GM12892 (cell line): ENCODE data around the gene GSK3B.

ENCODE experiments used
- DNase-seq: peaks from one replicate; pipeline ENCODE4 v3.0.0; 2011; ENCODE audit not compliant: insufficient read length
- FAIRE-seq: peaks from 2 replicates; lab custom pipeline; 2011; peaks lifted over from hg19 to GRCh38; lab: Jason Lieb, UNC
- POLR2A ChIP-seq: IDR thresholded peaks from 2 replicates; pipeline ENCODE4 v1.6.1; 2011; ENCODE audit warnings: low read depth, low read length, control low read depth
- POLR2AphosphoS5 ChIP-seq: IDR thresholded peaks from 2 replicates; pipeline ENCODE4 v1.6.1; 2011; ENCODE audit warnings: low read depth, low read length, control low read depth
- TAF1 ChIP-seq: IDR thresholded peaks from 2 replicates; pipeline ENCODE4 v1.6.1; 2011; ENCODE audit warnings: low read depth, mild to moderate bottlenecking, control low read depth, low read length, borderline replicate concordance

GSK3B gene

DNA sequence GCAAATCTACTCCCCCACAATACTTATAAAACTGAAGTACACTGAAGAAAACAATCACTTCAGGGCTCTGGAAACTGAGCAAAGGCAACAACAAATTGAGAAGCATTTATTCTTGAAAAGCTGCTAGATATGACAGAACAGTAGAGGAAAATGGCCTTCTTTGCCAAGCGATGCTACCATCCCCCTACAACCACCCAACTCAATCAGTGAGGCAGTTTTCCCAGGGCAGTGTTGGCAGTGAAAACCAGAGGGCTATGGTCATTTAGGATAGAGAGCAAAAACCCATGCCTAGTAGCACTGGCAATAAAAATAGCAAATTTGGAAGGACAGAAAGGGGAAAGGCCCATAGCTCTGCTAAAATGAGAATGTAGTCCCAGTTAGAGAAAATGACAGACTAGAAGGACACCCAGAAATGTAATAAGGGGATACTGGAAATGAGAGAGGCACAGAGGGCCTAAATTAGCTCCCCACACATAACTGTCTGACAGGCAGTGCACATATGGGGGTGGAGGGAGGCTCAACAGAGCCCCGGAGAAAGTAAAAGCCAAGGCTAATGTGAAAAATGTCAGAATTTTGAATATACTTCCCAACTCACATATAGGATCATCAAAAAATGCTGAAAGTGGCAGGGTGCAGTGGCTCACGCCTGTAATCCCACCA lies 143.5 kb downstream of the GSK3B start:
- FAIRE-seq, result peak; percentile 9
- no peak for DNase-seq
- TF ChIP-seq POLR2A (no peak), POLR2AphosphoS5 (no peak), TAF1 (no peak)

GRCh38 chr3:119945291-119945690 lies 149.0 kb downstream of the GSK3B start:
- TF ChIP-seq POLR2AphosphoS5 (no peak), POLR2A (no peak), TAF1 (no peak)
- DNase-seq, result no peak

GRCh38 chr3:119944091-119944490 lies 150.2 kb downstream of the GSK3B start:
- FAIRE-seq (peak; percentile 57), DNase-seq (no peak)
- TF ChIP-seq TAF1 (no peak), POLR2A (no peak), POLR2AphosphoS5 (no peak)

More at GRCh38 chr3:119945291-119945690, 149.0 kb downstream of the GSK3B start:
- FAIRE-seq, result no peak

DNA sequence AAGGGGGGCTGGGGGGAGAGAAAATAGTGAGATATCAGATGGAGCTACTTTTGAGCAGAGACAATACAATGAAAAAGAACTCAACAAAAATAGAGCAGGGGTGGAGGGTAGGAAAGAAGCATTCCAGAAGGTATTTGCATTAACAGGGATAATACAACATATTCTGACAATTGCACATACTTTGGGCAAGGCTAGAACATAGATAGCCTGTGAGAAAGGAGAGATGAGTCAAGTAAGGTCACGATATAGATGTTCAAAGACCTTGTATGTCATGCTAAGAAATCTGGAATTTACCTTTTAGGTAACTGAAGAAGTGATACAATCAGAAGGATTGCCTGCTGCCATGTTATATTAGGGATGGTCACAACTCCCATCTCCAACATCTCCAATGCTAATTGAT lies 155.2 kb downstream of the GSK3B start:
- FAIRE-seq, result peak; percentile 75

DNA sequence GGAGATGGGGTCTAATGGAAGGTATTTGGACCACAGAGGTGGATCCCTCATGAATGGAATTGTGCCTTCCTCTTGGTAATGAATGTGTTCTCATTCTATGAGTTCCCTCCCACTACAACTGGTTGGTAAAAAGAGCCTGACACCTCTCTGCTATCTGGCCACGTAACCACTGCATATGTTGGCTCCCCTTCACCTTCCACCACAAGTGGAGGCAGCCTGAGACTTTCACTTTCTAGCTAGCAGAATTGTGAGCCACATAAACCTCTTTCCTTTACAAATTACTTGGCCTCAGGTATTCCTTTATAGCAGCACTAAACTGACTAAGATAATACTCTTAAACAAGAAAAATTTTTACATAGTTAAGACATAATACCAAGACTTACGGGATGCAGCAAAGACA lies 157.0 kb downstream of the GSK3B start:
- peak; percentile 91 for FAIRE-seq
- DNase-seq, result peak; percentile 30
- TF ChIP-seq TAF1 (no peak), POLR2AphosphoS5 (no peak), POLR2A (no peak)

More for the DNA sequence above, 155.2 kb downstream of the GSK3B start:
- TF ChIP-seq POLR2AphosphoS5 (no peak), TAF1 (no peak), POLR2A (no peak)
- DNase-seq, result no peak

DNA sequence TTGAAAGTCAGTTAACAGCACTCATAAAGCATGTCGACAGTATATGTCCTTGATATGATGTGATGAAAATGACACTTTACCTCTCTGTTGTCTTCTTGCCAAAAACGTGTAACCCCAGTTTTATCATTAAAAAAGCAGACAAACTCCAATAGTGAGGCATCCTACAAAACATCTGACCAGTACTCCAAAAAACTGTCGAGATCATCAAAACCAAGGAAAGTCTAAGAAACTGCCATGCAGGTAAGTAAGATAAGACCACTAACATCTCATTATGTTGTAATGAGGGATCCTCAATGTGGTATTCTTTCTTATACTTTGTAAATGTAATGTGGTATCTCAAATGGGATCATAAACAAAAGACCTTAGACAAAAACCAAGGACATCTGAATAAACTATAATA lies 160.0 kb downstream of the GSK3B start:
- FAIRE-seq (no peak), DNase-seq (no peak)
- no peak for TF ChIP-seq TAF1
- TF ChIP-seq POLR2AphosphoS5, result no peak
- TF ChIP-seq POLR2A, result no peak

GRCh38 chr3:119933207-119933606 lies 161.0 kb downstream of the GSK3B start:
- DNase-seq (no peak), FAIRE-seq (no peak)
- TF ChIP-seq TAF1, result no peak
- no peak for TF ChIP-seq POLR2A
- no peak for TF ChIP-seq POLR2AphosphoS5

- DNase-seq, result no peak
- no peak for FAIRE-seq
- TF ChIP-seq TAF1 (no peak), POLR2AphosphoS5 (no peak), POLR2A (no peak)
Observed at GRCh38 chr3:119930286-119930685, 164.0 kb downstream of the GSK3B start.

GRCh38 chr3:119927190-119927589 lies 167.1 kb downstream of the GSK3B start:
- DNase-seq, result no peak
- no peak for TF ChIP-seq POLR2A
- TF ChIP-seq POLR2AphosphoS5, result no peak
- TF ChIP-seq TAF1, result no peak
- FAIRE-seq, result no peak

- FAIRE-seq, result peak; percentile 17
- DNase-seq, result no peak
- TF ChIP-seq POLR2AphosphoS5 (no peak), TAF1 (no peak), POLR2A (no peak)
Observed at GRCh38 chr3:119924111-119925094, 169.8 kb downstream of the GSK3B start.

DNA sequence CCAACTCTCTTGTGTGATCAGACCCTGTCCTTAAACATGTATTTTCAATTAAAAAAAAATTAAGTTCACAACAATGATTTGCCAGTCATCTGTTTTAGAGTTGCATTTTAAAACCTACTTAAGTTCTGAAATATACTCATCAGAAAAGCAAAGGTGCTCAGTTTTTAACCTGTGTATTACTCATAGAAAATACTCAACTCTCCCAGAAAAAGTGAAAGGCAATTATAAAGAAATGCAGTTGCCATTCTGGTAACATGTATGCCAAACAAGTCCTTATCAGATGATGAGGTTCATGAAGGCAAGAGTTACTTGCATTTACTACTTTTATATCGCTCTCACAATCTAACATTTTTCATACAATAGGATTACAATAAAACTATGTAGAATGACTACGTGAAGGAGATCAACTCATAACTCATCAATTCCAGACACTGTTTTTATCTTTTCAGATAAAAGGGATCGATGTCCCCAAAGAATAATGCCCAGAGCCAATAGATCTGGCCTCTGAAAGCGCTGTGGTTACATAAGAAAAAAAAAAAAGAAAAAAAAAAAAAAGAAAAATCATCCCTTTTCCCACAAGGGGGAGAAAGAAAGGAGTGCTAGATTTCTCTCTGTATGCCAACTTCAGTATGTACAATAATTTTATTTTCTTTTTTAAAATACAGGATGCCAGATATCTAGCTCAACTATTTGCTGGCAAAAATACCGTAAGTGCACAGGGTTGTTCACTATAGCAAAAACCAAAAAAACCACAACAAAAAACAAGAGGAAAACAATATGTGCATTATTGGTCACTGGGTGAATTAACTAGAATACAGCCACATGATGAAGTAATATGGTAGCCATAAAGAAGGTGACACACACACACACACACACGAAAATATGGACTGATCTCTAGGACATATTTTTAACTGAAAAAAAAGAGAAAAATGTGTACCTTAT lies 175.0 kb downstream of the GSK3B start:
- TF ChIP-seq POLR2AphosphoS5 (no peak), POLR2A (no peak)
- no peak for DNase-seq
- peak; percentile 57 for FAIRE-seq

DNA sequence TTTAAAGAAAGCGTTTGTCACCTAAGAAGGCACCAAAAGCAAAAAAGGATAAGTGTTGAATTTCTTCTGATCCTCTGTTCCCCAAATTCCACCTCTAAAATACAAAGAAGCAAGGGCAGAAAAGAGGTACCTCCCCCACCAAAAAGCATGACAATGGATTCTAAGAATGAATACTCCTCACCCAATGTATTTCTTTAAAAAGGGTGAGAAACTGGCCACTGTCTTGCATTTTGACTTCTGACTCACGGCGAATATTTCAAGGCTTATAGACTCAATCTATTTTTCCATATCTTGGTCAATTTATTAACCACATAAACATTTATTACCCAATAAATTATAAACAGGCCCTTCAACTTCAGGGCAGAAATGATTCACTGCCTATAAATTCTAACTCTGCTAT lies 181.2 kb downstream of the GSK3B start:
- FAIRE-seq (no peak), DNase-seq (no peak)
- TF ChIP-seq POLR2AphosphoS5 (no peak), POLR2A (no peak), TAF1 (no peak)
